NCI-H187 treated with DMSO at 0.1 percent for 48 hours (cell line): ENCODE data around the gene CGB8.
"Not testable (repeated sequence)": the region's sequence is repeated elsewhere in the genome, so short reads cannot be mapped to it uniquely, and the experiment has no call there.

ENCODE experiments used
- DNase-seq: peaks from one replicate; lab custom pipeline; 2025; lab: John Stamatoyannopoulos, UW

Gene CGB8

DNA sequence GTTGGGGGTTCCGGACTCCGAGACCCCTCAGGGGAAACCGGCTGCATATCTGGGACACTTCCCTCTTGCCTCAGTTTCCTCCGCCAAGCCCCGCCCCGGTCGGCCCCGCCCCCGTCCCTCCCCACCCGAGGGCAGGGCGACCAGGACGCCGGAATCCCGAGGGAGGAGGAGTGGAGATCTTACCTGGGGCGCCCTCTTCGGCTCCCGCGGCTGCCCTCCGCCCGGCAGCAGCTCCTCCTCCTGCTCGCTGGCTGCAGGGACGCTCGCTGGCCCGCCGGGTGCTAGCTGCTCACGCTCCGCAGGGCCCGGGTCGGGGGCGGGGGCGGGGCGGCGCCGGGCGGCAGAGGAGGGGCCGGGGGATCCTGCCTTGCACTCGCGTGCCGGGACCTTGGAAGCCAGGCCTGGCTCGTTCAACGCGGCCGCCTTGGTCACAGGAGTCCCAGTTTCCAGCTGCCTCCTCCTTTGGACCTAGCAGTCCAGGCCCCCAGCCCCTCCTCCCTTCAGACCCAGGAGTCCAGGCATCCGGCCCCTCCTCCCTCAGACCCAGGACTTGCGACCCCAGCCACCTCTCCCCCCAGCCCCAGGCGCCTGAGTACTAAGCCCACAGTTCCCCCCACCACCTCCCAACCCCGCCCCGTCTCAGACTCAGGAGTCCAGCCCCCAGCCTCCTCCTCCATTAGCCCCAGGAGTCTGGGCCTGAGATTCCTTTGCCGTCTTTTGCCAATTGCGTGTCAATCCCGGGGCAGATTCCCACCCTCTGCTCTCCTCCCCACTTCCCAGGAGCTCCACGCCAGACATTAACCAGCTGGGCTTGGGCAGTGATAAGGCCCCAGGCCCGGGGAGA lies 16.1 kb upstream of the CGB8 start, which contains the start of gene NTF4:
NTF4 (minus strand) TSS at position 51 of the 844 bp plus-strand sequence. CDS start 2,821 bp downstream, outside the sequence.
- no peak for DNase-seq

DNA sequence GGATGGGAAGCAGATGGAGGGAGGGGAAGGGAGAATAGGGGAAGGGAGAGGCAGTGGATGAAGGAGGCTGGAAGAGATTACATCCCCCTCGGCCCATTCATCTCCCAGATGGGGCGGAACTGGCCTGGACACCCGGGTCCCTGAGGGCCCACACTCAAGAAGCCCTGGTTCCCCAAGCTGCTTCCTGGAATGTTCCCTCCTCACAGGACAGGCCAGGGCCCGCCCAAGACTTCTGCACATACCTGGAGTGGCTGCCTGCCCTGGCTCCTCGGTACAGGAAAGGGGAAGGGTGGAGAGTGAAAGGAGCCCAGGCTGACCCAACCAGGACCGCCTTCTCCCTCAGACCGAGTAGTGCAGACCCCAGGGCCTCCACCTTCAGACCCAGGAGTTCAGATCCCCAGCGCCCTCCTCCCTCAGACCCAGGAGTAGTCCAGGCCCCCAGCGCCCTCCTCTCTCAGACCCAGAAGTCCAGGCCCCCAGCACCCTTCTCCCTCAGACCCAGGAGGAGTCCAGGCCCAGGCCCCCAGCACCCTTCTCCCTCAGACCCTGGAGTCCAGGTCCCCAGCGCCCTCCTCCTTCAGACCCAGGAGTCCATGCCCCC lies 15.2 kb upstream of the CGB8 start:
- no peak for DNase-seq

DNA sequence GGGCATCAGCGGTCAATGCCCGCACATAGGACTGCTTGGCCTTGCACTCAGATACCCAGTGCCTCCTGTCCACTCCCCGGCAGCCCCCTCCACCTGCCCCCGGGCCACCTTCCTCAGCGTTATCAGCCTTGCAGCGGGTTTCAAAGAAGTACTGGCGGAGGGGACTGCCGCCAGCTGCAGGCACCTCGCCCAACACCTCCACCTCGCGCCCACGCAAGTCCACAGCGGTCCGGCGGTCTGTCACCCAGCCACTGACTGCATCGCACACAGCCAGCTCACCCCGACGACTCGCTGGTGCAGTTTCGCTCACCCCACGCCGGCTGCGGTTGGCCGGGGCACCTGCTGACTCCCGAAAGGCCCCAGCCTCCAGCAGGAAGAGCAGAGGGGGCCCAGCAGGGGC lies 12.5 kb upstream of the CGB8 start:
- DNase-seq, result no peak

DNA sequence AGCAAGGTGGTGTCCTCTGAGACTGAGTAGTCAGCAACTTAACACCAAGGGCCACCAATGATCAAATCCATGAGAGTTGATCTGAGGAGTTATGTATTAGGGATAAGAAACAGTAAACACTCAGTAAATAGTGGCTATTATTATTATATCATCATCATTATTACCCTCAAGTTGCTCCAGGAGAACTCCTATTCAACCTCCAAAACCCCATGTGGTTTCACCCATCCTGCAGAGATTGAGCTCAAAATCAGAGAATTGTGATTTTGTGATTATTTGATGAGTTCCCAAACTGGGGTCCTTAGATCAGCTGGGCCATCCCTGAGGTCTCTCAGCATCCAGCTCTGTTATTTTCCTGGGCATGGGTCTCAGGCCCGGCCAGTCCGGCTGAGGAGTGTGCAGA lies 12.1 kb upstream of the CGB8 start:
- DNase-seq, result no peak

- DNase-seq, result no peak
Observed at GRCh38 chr19:49059053-49059452, 10.1 kb upstream of the CGB8 start.

- no peak for DNase-seq
Observed at GRCh38 chr19:49058562-49058961, 9.7 kb upstream of the CGB8 start.

- no peak for DNase-seq
Observed at GRCh38 chr19:49057636-49058234, 8.8 kb upstream of the CGB8 start, which contains the start of gene CGB7. TSS of gene CGB7 (minus strand) at chr19:49057749. CDS start at chr19:49055375, 2,374 bp downstream.

GRCh38 chr19:49056902-49057596 lies 8.1 kb upstream of the CGB8 start:
- DNase-seq, result not testable (repeated sequence)

DNA sequence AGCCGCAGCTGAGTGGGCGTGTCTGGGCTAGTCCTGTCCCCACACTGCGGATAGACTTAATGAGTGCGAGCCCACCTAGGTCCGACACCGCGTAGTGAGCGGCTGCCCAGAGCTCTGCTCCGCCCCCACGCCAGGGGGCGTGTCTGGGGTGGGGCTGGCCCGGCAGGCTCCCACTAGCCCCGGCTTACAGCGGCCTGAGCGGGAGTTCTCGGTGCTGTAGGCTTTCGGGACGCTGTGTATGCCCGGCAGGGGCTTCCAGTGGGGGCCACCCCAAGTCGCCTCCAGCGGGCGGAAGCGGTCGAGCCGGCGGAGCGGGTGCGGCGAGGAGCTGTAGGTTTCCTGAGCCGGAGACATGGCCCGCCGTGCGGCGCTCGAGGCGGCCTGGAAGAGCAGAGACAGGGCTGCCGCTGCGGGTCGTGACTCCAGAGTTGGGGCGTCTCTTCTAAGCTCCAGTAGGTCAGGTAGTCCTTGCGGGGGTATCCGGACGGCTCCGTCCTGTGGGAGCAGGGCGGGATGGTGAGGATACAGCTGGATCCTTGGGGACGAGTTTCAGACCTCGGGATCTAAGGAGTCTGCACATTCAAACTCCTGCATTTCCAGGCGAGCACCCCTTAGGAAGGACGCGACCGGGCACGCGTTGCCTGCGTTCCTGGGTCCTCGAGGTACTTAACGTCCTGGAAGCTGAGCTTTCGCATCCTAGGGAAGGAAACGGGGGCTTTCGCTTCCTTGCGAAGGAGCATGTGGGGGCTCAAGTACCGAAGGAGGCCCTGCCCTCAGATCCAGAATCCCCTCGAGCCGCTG lies 7.4 kb upstream of the CGB8 start:
- DNase-seq, result no peak

DNA sequence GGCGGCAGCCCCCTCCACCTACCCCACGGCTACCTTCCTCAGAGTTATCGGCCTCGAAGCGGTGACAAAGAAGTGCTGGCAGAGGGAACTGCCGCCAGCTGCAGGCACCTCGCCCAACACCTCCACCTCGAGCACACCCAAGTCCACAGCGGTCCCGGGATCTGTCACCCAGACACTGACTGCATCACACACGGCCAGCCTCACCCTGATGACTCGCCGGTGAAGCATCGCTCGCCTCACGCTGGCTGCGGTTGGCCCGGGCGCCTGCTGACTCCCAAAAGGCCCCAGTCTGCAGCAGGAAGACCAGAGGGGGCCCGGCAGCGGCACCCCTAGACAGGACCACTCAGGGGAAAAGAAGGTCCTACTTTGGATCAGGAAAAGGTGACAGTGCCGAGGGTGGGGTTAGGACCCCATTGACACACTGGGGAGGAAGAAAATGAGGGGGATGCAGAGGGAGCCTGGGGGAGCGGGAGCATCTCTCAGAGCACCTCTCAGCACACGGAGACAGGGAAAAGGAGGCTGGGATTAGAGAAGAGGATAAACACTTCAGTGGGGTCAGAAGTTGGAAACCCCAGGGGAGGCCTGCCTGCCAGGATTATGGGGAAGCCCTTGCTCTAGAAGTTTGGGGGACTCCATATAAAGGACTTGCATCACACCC lies 1.6 kb upstream of the CGB8 start:
- DNase-seq, result not testable (repeated sequence)

- not testable (repeated sequence) for DNase-seq
Observed at GRCh38 chr19:49049834-49050233, 923 bp upstream of the CGB8 start.

- not testable (repeated sequence) for DNase-seq
Observed at GRCh38 chr19:49043548-49043947, 5.4 kb downstream of the CGB8 start, which contains the start of gene CGB5. TSS of gene CGB5 (plus strand) at chr19:49043848. CDS start at chr19:49044210, 362 bp downstream.

GRCh38 chr19:49042666-49043065 lies 6.2 kb downstream of the CGB8 start:
- not testable (repeated sequence) for DNase-seq

GRCh38 chr19:49042177-49042576 lies 6.7 kb downstream of the CGB8 start:
- no peak for DNase-seq

DNA sequence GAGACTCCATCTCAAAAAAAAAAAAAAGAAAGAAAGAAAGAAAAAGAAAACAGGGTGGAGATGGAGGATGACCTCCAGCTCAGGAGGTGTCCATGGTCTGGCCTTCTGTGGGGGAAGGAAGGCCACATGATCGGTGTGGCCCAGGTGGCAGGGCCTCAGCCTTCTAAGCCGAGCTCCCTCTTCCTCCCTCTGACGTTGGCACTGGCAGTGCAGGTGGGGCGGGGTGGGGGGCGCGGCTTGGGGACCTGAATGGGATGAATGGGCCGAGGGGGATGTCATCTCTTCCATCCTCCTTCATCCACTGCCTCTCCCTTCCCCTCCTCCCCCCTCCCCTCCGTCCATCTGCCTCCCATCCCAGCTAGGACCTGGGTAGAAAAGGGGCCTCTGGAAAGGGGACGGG lies 9.2 kb downstream of the CGB8 start:
- DNase-seq, result not testable (repeated sequence)

DNA sequence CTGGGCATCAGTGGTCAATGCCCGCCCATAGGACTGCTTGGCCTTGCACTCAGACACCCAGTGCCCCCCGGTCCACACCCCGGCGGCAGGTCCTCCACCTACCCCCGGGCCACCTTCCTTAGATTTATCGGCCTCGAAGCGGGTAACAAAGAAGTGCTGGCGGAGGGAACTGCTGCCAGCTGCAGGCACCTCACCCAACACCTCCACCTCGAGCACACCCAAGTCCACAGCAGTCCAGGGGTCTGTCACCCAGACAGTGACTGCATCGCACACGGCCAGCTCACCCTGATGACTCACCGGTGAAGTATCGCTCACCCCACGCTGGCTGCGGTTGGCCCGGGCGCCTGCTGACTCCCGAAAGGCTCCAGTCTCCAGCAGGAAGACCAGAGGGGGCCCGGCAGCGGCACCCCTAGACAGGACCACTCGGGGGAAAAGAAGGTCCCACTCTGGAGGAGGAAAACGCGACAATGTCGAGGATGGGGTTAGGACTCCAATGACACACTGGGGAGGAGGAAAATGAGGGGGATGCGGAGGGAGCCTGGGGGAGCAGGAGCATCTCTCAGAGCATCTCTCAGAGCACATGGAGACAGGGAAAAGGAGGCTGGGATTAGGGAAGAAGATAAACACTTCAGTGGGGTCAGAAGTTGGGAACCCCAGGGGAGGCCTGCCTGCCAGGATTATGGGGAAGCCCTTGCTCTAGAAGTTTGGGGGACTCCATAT lies 10.2 kb downstream of the CGB8 start:
- DNase-seq, result not testable (repeated sequence)

GRCh38 chr19:49038111-49038510 lies 10.8 kb downstream of the CGB8 start:
- not testable (repeated sequence) for DNase-seq

DNA sequence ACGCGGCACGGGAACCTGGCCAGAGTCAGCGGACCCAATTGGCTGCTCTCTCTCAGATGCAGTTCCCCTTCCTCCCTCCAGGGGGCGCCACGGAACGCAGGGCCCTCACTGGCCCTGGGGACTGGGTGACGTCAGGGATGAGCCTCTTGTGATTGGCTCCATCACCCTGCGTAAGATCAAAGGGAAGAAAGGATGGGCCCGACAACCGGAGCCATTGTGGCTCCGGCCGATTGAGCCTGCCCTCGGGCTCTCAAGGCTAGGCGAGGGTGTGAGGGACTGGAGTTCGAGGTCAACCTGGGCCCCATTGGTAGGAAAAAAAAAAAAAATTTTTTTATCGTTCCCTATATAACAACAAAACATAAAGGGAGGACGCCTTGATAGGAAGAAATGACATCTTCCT lies 12.1 kb downstream of the CGB8 start, which contains the start of gene CGB1:
CGB1 (minus strand) TSS at position 81 of the 400 bp plus-strand sequence. CDS start 184 bp downstream, outside the sequence.
- not testable (repeated sequence) for DNase-seq

GRCh38 chr19:49031642-49032301 lies 17.1 kb downstream of the CGB8 start, which contains the start of gene CGB2:
TSS of gene CGB2 (plus strand) at chr19:49031890. CDS start at chr19:49032096, 206 bp downstream.
- DNase-seq, result not testable (repeated sequence)
